NCI-H748 treated with DMSO at 0.1 percent for 48 hours (cell line): ENCODE measurements around the gene KDELR1.

Experiments
- DNase-seq: peaks from one replicate; lab custom pipeline; 2025; lab: John Stamatoyannopoulos, UW

Gene KDELR1

GRCh38 chr19:48371367-48371766, 20.0 kb downstream of the KDELR1 start:
- no peak for DNase-seq

- no peak for DNase-seq
Observed at GRCh38 chr19:48370955-48371354, 20.4 kb downstream of the KDELR1 start.

- DNase-seq, result no peak
Observed at GRCh38 chr19:48368936-48369335, 22.4 kb downstream of the KDELR1 start.

GRCh38 chr19:48367855-48368254, 23.5 kb downstream of the KDELR1 start:
- DNase-seq, result no peak

GRCh38 chr19:48365602-48366001, 25.7 kb downstream of the KDELR1 start:
- DNase-seq, result no peak

- DNase-seq, result no peak
Observed at GRCh38 chr19:48364598-48365348, 26.6 kb downstream of the KDELR1 start.

GRCh38 chr19:48363810-48364597, 27.3 kb downstream of the KDELR1 start, which contains the start of the genes SYNGR4 and TMEM143:
Gene SYNGR4 (plus strand): TSS chr19:48364367. CDS start chr19:48365843, 1,476 bp downstream.
Gene TMEM143 (minus strand): TSS chr19:48363940. CDS start chr19:48363920, 20 bp downstream.
- DNase-seq, result peak; percentile 100

- peak; percentile 66 for DNase-seq
Observed at GRCh38 chr19:48363500-48363809, 27.9 kb downstream of the KDELR1 start.

- DNase-seq, result peak; percentile 94
Observed at GRCh38 chr19:48362716-48363499, 28.4 kb downstream of the KDELR1 start.

- no peak for DNase-seq
Observed at GRCh38 chr19:48361912-48362311, 29.4 kb downstream of the KDELR1 start.

- no peak for DNase-seq
Observed at GRCh38 chr19:48359123-48359522, 32.2 kb downstream of the KDELR1 start.

- no peak for DNase-seq
Observed at GRCh38 chr19:48355365-48355954, 35.9 kb downstream of the KDELR1 start.

- DNase-seq, result no peak
Observed at GRCh38 chr19:48354332-48354992, 36.9 kb downstream of the KDELR1 start.

- no peak for DNase-seq
Observed at GRCh38 chr19:48353677-48354076, 37.7 kb downstream of the KDELR1 start.

GRCh38 chr19:48351341-48351752, 40.0 kb downstream of the KDELR1 start:
- DNase-seq, result peak; percentile 12

GRCh38 chr19:48350856-48351255, 40.5 kb downstream of the KDELR1 start:
- no peak for DNase-seq

GRCh38 chr19:48348737-48349136, 42.6 kb downstream of the KDELR1 start:
- DNase-seq, result no peak

GRCh38 chr19:48348045-48348444, 43.3 kb downstream of the KDELR1 start:
- no peak for DNase-seq

- DNase-seq, result no peak
Observed at GRCh38 chr19:48346191-48346590, 45.2 kb downstream of the KDELR1 start.

- no peak for DNase-seq
Observed at GRCh38 chr19:48344892-48345291, 46.5 kb downstream of the KDELR1 start.

- no peak for DNase-seq
Observed at GRCh38 chr19:48342841-48343540, 48.4 kb downstream of the KDELR1 start.
